GM18519 (cell line): ENCODE measurements around the gene AIP.

Source experiments
- ATAC-seq: cut with Tn5 transposase; IDR thresholded peaks from one replicate; pipeline ENCODE4 v1.9.1; 2021; ENCODE audit warnings: mild to moderate bottlenecking, moderate library complexity; ENCODE audit not compliant: unreplicated experiment, low FRiP score

AIP gene

DNA sequence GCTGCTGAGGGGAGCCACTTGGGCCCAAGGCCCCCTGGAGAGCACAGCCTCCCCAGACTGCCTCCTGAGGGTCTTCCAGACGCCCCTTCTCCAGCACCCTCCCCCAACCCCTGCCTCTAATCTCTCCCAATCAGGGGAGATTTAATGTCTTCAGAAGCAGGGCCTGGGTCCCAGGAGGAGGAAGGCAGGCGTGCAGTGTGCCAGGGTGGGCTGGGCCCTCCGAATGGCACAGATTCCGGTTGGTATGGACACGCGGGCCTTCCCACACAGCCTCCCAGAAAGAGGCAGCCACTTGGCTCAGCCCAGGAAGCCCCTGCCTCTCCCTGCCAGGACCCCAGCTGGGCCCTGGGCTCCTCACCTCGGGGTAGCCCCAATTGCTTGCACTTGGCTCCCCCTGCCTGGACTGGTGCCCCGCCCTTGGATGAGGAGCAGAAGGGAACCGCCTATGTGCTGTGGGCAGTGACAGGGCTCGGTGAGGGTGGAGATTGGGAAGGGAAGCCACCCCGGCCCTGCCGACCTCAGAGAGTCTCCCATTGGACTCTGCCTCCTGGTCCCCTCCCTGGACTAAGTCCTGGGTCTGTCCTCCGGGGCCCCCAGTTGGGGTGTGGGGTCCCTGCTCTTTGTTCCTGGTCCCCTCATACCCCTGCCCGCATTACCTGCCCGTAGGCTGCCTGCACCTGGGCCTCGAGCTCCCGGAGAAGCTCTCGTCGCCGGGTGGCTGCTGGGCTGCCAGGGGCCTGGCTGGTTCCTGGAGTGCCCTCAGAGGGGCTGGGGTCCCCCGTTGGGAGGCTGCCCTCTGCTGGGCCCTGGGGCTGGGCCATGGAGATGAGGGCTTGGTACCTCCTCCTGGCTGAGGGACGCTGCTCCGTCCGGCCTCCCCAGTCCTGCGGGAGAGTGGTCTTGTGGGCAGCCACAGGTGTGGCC, 41.0 kb downstream of the AIP start:
- ATAC-seq: no peak

DNA sequence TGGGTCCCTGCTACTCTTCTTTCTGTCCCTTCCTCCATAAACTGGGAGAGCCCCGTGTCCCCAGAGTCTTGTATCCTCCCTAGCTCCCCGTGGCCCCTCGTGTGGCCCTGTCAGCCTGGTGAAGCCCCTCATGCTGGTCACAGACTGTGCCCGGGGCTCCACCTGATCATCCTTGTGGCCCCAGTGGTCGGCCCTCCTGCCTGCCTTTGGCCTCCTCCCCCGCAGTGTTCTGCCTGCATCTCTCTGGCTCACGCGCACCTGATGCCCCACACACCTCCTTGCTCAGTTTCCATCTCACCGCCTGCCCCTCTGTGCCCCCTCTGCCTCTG, 41.6 kb downstream of the AIP start:
- ATAC-seq: no peak

GRCh38 chr11:67525275-67525976, 42.6 kb downstream of the AIP start:
- no peak for ATAC-seq

- no peak for ATAC-seq
Observed at GRCh38 chr11:67528376-67528775, 45.5 kb downstream of the AIP start.

DNA sequence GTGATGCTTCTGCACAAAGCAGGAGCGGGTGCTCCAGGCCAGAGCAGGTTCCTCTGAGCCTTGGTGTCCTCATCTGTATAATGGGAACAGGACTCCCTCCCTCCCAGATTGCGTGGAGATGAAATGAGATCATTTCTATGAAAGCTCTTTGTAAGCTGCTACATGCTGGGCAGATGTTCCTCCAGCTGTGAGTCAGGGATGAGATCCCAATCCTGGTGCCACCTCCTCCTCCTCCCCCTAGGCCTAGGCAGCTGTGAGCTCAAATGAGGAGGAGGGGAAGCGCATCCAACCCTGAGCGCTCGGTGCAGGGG, 47.4 kb downstream of the AIP start:
- no peak for ATAC-seq

GRCh38 chr11:67532889-67533288, 50.1 kb downstream of the AIP start:
- ATAC-seq: no peak

- no peak for ATAC-seq
Observed at GRCh38 chr11:67534070-67534679, 51.3 kb downstream of the AIP start.

GRCh38 chr11:67535561-67535960, 52.7 kb downstream of the AIP start:
- ATAC-seq: no peak

- no peak for ATAC-seq
Observed at GRCh38 chr11:67538306-67538705, 55.5 kb downstream of the AIP start.

DNA sequence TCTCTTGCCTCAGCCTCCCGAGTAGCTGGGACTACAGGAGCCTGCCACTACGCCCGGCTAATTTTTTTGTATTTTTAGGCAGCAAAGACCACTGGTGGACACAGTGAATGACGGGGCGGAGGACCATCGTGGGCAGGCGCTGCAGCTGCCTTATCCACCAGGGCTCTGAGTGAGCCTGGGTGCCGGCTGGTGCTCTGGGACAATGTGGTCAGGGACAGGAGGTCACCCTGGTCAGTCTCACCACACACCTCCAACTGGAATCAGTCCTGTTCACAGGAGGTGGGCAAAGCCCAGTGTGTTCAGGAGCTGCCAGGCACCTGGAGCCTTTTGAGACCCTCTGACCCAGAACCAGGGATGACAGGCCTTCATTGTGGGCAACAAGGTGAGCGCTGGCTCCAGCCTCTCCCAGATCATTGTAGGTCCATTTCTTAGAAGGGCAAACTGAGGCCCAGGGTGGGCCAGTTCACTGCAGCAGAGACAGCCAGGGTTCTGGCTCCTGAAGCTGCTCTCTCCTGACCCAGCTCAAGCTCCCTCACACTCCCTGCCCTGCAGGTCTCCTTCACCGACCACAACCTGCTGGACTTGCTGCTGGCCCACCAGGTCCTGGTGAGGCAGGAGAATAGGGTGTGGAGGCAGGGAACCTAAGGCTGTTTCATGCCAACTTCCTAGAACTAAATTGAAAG, 56.1 kb downstream of the AIP start:
- ATAC-seq: no peak

DNA sequence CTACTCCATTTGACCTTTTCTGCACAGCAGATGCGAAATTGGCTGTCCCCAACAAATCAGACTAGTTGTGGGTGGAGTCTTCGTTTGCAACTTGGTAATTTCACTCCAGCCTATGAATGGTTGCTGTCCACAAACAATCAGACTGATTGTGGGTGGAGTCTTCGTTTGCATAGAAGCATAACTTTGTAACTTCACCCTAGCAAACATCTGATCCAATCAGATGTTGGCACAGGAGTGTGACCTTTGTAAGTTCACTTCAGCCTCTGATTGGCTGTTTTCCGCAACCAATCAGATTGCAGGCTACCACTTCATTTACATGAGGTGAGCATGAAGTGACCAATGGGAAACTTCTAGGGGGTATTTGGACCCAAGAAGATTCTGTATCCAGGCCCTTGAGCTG, 56.7 kb downstream of the AIP start:
- no peak for ATAC-seq
